Ovary (tissue), 9 donors: Measurements from ENCODE around the gene PRKCE. TPM values are rescaled to one million over a fixed set of nuclear protein-coding genes. Genes with fewer than 3 reads are reported as not detected.

Experiments
- DNase-seq, 5 donors: peaks; one replicate each; pipeline ENCODE4 v3.0.0-alpha.2; 2019 to 2020
- H3K27ac ChIP-seq, 2 donors: fragments of 200-600 bp; one replicate each; pipeline versions ENCODE4 v1.5.1 to v1.8.0; 2019 to 2022
- H3K27me3 ChIP-seq: fragments of 200-600 bp; one replicate; pipeline ENCODE4 v1.8.0; 2022
- H3K36me3 ChIP-seq: fragments of 200-600 bp; sonication (generic); one replicate; pipeline ENCODE4 v1.5.1; 2019
- H3K4me1 ChIP-seq: one replicate; pipeline ENCODE4 v1.8.1; 2013; ENCODE audit warnings: mild to moderate bottlenecking, moderate library complexity; ENCODE audit not compliant: insufficient read depth
- H3K4me3 ChIP-seq: fragments of 200-600 bp; sonication (generic); one replicate; pipeline ENCODE4 v1.5.1; 2017
- H3K9me3 ChIP-seq, 2 donors: fragments of 200-600 bp in 1 of 2; sonication (generic) in 1 of 2; one replicate each; pipeline versions ENCODE4 v1.5.1 to v1.8.1; 2013 to 2019; ENCODE audit warnings: mild to moderate bottlenecking in 1 of 2, moderate library complexity in 1 of 2
- EP300 ChIP-seq: sonication (generic); formaldehyde crosslinking; IDR thresholded peaks from one replicate; pipeline ENCODE4 v1.6.1; 2017; ENCODE audit warnings: antibody characterized with exemption
- POLR2A ChIP-seq: fragments of 450-650 bp; IDR thresholded peaks from one replicate; pipeline ENCODE4 v1.6.1; 2017; ENCODE audit warnings: antibody characterized with exemption, mild to moderate bottlenecking, moderate library complexity
- WGBS, 3 donors: extraction: QIAGEN DNeasy Blood & Tissue Kit in 1 of 3; methylation state at CpG; one replicate each; pipeline versions ENCODE4 v1.1.5 to v1.1.7; 2013 to 2017; 5-methylcytosine and 5-hydroxymethylcytosine counted together
- intact Hi-C, 4 donors: fragments of 100-400 bp; cut with DNase I; formaldehyde crosslinking; loops; one replicate each; pipeline versions ENCODE4 v1.11.0 to v1.15.1; 2022 to 2023
- polyA plus RNA-seq, 2 donors: library from polyadenylated mRNA; stranded (reverse); fragments of 200-250 nt in 1 of 2; fragments of 350-450 nt in 1 of 2; fragmentation: Illumina TruSeq in 1 of 2; extraction: RNeasy Lipid Tissue Mini Kit (QIAGEN cat#74804) in 1 of 2; gene quantifications; one replicate each; pipeline ENCODE4 v1.2.3, GENCODE V29; 2013 to 2014
- total RNA-seq, 7 donors: library from RNA; depleted of rRNA in 2 of 7; stranded (reverse); fragments of >200 nt in 2 of 7; fragmentation: NEBNext Ultra II Directional in 3 of 7; extraction: Animal tissue kit (Norgen Biotek cat#: 25700) in 3 of 7; gene quantifications; one replicate each; pipeline versions ENCODE4 v1.1.0 to v1.2.4, GENCODE V29; 2016 to 2023
- TF ChIP-seq, protein P1 (sequence below), 3 donors: fragments of 450-650 bp in 2 of 3; fragments of 200-600 bp in 1 of 3; IDR thresholded peaks; one replicate each; pipeline versions ENCODE4 v1.5.1 to v1.8.0; 2016 to 2022; ENCODE audit warnings: antibody characterized with exemption in 3 of 3, mild to moderate bottlenecking in 1 of 3
- donor health status: DM: no; HTN: no; CAD: no; lungs with moderate emphysema.
- donor health status: DM: no; HTN: no; CAD: no.
- donor health status: Bipolar disorder and iron deficiency.
- donor health status: DM: yes; HTN: yes; CAD: no.
- donor health status: DM: no; HTN: no; CAD: no.
- donor health status: DM: yes; HTN: yes; CAD: no.

PRKCE gene
- total and polyA plus RNA-seq, 9 donors, result 3.1 to 22.8 (median 12.8) TPM

- no peaks in the 10 kb centered on the region for H3K9me3 ChIP-seq
- intact Hi-C loops, result no loop called here
- DNase-seq, result no peak
- WGBS, 3 donors, result 88 to 98% (median 94%) methylated on average over 7 of the region's 7 CpGs
- no peak overlapping the region for H3K27ac ChIP-seq
- no peaks in the 10 kb centered on the region for H3K27me3 ChIP-seq
- H3K36me3 ChIP-seq, result no peaks in the 10 kb centered on the region
- no peak overlapping the region for H3K4me3 ChIP-seq
- peaks cover 4% of the 10 kb centered on the region for H3K4me1 ChIP-seq
- TF ChIP-seq POLR2A (no peak), EP300 (no peak)
- TF ChIP-seq, protein P1, sequence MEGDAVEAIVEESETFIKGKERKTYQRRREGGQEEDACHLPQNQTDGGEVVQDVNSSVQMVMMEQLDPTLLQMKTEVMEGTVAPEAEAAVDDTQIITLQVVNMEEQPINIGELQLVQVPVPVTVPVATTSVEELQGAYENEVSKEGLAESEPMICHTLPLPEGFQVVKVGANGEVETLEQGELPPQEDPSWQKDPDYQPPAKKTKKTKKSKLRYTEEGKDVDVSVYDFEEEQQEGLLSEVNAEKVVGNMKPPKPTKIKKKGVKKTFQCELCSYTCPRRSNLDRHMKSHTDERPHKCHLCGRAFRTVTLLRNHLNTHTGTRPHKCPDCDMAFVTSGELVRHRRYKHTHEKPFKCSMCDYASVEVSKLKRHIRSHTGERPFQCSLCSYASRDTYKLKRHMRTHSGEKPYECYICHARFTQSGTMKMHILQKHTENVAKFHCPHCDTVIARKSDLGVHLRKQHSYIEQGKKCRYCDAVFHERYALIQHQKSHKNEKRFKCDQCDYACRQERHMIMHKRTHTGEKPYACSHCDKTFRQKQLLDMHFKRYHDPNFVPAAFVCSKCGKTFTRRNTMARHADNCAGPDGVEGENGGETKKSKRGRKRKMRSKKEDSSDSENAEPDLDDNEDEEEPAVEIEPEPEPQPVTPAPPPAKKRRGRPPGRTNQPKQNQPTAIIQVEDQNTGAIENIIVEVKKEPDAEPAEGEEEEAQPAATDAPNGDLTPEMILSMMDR (IDR thresholded peaks at IDR 0.05), result no peak
Measured at GRCh38 chr2:45951025-45951727, 299.7 kb downstream of the PRKCE start.

DNA sequence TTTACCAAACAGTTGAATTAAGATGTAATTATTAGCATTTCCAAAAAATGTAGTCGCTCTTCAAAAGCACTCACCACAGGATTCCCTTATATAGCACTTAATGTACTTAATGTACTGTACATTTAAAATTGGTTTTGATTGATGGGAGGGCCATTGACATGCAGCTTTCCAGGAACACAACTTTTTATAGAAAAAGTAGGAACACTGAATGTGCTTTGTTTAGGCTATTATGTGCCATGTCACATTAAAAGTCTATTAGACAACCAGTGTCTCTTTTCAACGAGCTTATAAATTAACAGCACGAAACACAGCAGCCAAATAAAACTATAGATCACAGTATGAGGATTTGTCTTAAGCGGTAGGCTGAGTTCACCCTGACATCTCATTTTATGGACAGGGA, 301.1 kb downstream of the PRKCE start:
- no peaks in the 10 kb centered on the region for H3K27me3 ChIP-seq
- DNase-seq, result no peak
- H3K27ac ChIP-seq, result no peak overlapping the region
- peaks cover 4% of the 10 kb centered on the region for H3K4me1 ChIP-seq
- no peaks in the 10 kb centered on the region for H3K9me3 ChIP-seq
- intact Hi-C loops, result no loop called here
- H3K4me3 ChIP-seq, result no peak overlapping the region
- no peaks in the 10 kb centered on the region for H3K36me3 ChIP-seq
- 90 to 99% (median 92%) methylated on average over 4 of the region's 4 CpGs for WGBS, 3 donors
- no peak for TF ChIP-seq POLR2A
- TF ChIP-seq EP300, result no peak
- TF ChIP-seq, protein P1 (IDR thresholded peaks at IDR 0.05), result no peak

GRCh38 chr2:45953376-45954027, 302.0 kb downstream of the PRKCE start:
- no peak for DNase-seq
- Histone ChIP-seq H3K27ac (no peak overlapping the region), H3K4me3 (no peak overlapping the region), H3K27me3 (no peaks in the 10 kb centered on the region), H3K36me3 (no peaks in the 10 kb centered on the region), H3K4me1 (peaks cover 4% of the 10 kb centered on the region), H3K9me3 (no peaks in the 10 kb centered on the region)
- intact Hi-C loops, result no loop called here
- WGBS, 3 donors, result 94% methylated on average over 11 of the region's 11 CpGs
- TF ChIP-seq POLR2A, result no peak
- TF ChIP-seq, protein P1 (IDR thresholded peaks at IDR 0.05), result no peak
- no peak for TF ChIP-seq EP300

DNA sequence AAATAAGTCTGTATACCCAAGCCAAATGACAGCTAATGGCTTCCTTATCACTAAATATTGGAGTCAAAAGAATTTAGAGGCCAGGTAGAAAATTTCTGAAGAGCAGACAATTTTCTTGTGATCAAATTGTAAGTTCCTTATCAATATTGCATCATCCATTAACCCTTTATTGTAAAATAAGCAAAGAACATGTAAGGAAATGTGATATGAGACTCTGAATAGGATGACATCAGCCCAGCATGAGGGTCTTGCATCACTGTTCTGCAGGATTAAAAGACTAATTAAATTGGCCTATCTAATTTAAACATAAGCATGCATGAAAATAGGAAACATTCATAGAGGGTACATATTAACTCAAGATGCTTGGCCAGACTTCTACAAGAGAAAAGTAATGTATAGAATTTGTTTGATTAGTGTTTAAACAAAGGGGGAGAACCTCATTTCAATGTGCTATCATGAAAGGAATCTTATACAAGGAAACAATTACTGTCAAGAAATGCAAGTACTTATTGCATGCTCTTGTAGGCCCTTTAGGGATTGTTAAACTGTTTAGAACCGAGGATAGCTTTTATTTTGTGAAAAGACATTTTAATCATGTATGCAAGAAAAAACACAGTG, 302.9 kb downstream of the PRKCE start:
- Histone ChIP-seq H3K4me3 (no peak overlapping the region), H3K36me3 (no peaks in the 10 kb centered on the region), H3K9me3 (no peaks in the 10 kb centered on the region), H3K27me3 (no peaks in the 10 kb centered on the region), H3K27ac (no peak overlapping the region), H3K4me1 (peaks cover 4% of the 10 kb centered on the region)
- intact Hi-C loops, result no loop called here
- DNase-seq, result no peak
- 83 to 90% (median 89%) methylated on average over 1 of the region's 1 CpG for WGBS, 3 donors
- TF ChIP-seq, protein P1 (IDR thresholded peaks at IDR 0.05), result no peak
- TF ChIP-seq POLR2A (no peak), EP300 (no peak)
